ENCODE data around the gene NTM.

DNA sequence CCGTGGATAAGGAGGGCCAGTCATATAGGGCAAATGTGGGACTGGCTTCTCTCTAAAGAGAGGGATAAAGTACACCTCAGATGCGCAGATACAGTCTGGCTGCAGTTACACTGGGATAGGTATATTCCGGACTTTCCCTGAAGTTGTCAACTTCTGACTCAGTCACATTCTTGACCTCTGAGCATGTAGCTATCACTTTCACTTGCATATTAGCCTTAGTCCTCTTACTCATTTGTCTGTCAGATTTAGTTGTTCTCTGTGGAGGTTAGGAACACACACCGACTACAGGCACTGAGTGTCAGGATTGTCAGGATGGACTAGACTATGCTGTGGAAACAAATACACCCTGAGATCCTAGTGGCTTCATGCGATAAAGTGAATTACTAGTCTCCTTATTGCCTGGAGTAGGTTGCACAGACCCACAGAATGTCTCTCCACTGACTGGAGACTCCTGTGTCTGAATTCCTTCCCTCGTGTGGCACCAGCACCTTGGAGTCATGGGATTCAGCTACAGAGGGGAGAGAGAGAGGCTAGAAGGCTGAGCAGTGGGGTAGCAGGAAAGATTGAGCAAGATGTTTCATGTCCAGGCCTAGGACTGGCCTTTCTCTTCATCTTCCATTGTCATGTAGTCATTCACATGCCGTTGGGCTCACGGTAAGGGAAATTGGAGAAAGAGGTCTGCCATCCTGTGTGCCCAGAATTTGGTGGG lies 654.3 kb downstream of the NTM start:
- TF ChIP-seq, protein P1, sequence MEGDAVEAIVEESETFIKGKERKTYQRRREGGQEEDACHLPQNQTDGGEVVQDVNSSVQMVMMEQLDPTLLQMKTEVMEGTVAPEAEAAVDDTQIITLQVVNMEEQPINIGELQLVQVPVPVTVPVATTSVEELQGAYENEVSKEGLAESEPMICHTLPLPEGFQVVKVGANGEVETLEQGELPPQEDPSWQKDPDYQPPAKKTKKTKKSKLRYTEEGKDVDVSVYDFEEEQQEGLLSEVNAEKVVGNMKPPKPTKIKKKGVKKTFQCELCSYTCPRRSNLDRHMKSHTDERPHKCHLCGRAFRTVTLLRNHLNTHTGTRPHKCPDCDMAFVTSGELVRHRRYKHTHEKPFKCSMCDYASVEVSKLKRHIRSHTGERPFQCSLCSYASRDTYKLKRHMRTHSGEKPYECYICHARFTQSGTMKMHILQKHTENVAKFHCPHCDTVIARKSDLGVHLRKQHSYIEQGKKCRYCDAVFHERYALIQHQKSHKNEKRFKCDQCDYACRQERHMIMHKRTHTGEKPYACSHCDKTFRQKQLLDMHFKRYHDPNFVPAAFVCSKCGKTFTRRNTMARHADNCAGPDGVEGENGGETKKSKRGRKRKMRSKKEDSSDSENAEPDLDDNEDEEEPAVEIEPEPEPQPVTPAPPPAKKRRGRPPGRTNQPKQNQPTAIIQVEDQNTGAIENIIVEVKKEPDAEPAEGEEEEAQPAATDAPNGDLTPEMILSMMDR (conservative IDR thresholded peaks at IDR 0.05; ENCODE audit: low read depth, low read length) = no peak
- no peak for TF ChIP-seq EZH2 (IDR thresholded peaks at IDR 0.05; ENCODE audit: borderline replicate concordance, low read depth, low read length, poor library complexity, severe bottlenecking)
